NCI-H1694 (cell line): Measurements from ENCODE around the gene ELMO1.

Source experiments
- DNase-seq: peaks from one replicate; lab custom pipeline; 2025; lab: John Stamatoyannopoulos, UW

ELMO1 gene

GRCh38 chr7:37129035-37129425, 319.6 kb downstream of the ELMO1 start:
- no peak for DNase-seq

GRCh38 chr7:37128327-37129034, 320.2 kb downstream of the ELMO1 start:
- DNase-seq: no peak

GRCh38 chr7:37119296-37119860, 329.3 kb downstream of the ELMO1 start:
- DNase-seq: no peak

GRCh38 chr7:37118004-37118403, 330.7 kb downstream of the ELMO1 start:
- DNase-seq: no peak

GRCh38 chr7:37117292-37117691, 331.4 kb downstream of the ELMO1 start:
- no peak for DNase-seq

GRCh38 chr7:37116093-37116701, 332.5 kb downstream of the ELMO1 start:
- no peak for DNase-seq

- DNase-seq: no peak
Observed at GRCh38 chr7:37113661-37114355, 334.9 kb downstream of the ELMO1 start.

GRCh38 chr7:37112876-37113275, 335.8 kb downstream of the ELMO1 start:
- no peak for DNase-seq

- DNase-seq: no peak
Observed at GRCh38 chr7:37112218-37112617, 336.4 kb downstream of the ELMO1 start.

- DNase-seq: no peak
Observed at GRCh38 chr7:37111459-37111858, 337.2 kb downstream of the ELMO1 start.

- DNase-seq: no peak
Observed at GRCh38 chr7:37110660-37111424, 337.8 kb downstream of the ELMO1 start.

- DNase-seq: no peak
Observed at GRCh38 chr7:37109843-37110242, 338.8 kb downstream of the ELMO1 start.

GRCh38 chr7:37109016-37109683, 339.5 kb downstream of the ELMO1 start:
- no peak for DNase-seq

- no peak for DNase-seq
Observed at GRCh38 chr7:37108615-37109014, 340.0 kb downstream of the ELMO1 start.

GRCh38 chr7:37107047-37107750, 341.5 kb downstream of the ELMO1 start:
- DNase-seq: no peak

- no peak for DNase-seq
Observed at GRCh38 chr7:37105762-37106161, 342.9 kb downstream of the ELMO1 start.

GRCh38 chr7:37104822-37105518, 343.7 kb downstream of the ELMO1 start:
- DNase-seq: no peak

- DNase-seq: no peak
Observed at GRCh38 chr7:37102518-37103137, 346.0 kb downstream of the ELMO1 start.

- DNase-seq: no peak
Observed at GRCh38 chr7:37100735-37101331, 347.8 kb downstream of the ELMO1 start.
